Muscle layer of duodenum (tissue), 2 donors: ENCODE measurements around the gene FXYD4.

ENCODE experiments used
- H3K27ac ChIP-seq: one replicate; pipeline ENCODE4 v1.7.0; 2013; ENCODE audit warnings: mild to moderate bottlenecking, low read length
- H3K27me3 ChIP-seq: one replicate; pipeline ENCODE4 v1.7.0; 2013; ENCODE audit warnings: low read depth, mild to moderate bottlenecking, control low read depth, low read length
- H3K36me3 ChIP-seq, 2 donors: one replicate each; pipeline ENCODE4 v1.7.0; 2013; ENCODE audit warnings: low read length in 2 of 2, control low read depth in 1 of 2, mild to moderate bottlenecking in 1 of 2; ENCODE audit not compliant: insufficient read depth in 2 of 2, control insufficient read depth in 1 of 2
- H3K4me1 ChIP-seq, 2 donors: one replicate each; pipeline ENCODE4 v1.7.0; 2013; ENCODE audit warnings: low read length in 2 of 2, mild to moderate bottlenecking in 2 of 2, control low read depth in 1 of 2, moderate library complexity in 1 of 2; ENCODE audit not compliant: insufficient read depth in 2 of 2, control insufficient read depth in 1 of 2
- H3K4me3 ChIP-seq, 2 donors: one replicate each; pipeline ENCODE4 v1.7.0; 2013; ENCODE audit warnings: low read length in 2 of 2, low read depth in 1 of 2, mild to moderate bottlenecking in 1 of 2
- H3K9me3 ChIP-seq, 2 donors: one replicate each; pipeline ENCODE4 v1.7.0; 2013; ENCODE audit warnings: low read length in 2 of 2, control low read depth in 1 of 2, mild to moderate bottlenecking in 1 of 2; ENCODE audit not compliant: control insufficient read depth in 1 of 2
- donor health status: healthy.

The FXYD4 gene

GRCh38 chr10:43376828-43377423 is 5.5 kb downstream of the FXYD4 start:
- Histone ChIP-seq H3K27ac (no peak overlapping the region), H3K9me3 (no peaks in the 10 kb centered on the region), H3K27me3 (no peaks in the 10 kb centered on the region), H3K4me3 (no peak overlapping the region), H3K4me1 (no peaks in the 10 kb centered on the region), H3K36me3 (no peaks in the 10 kb centered on the region)

DNA sequence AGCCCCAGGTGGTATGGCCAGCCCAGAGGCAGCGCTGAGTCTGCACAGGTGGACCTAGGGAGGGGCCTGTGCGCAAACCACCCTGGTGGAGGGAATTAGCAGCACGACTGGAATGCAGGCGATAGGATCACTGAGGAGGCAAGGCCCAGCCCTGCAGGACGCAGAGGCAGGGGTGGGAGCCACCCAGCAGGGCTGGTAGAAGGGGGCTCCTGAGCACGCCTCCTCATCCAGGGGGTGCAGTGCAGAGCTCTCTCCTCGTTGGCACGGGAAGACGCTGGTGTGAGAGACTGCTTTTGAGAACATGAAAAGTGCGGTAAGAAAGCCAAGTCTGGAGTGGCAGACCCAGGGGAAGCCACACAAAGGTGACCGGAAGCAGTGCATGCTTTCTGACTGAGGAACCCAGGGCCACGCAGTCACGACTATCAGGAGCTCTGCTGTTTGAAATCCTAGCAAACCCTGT is 6.0 kb downstream of the FXYD4 start:
- Histone ChIP-seq H3K27me3 (no peaks in the 10 kb centered on the region), H3K9me3 (no peaks in the 10 kb centered on the region), H3K27ac (no peak overlapping the region), H3K36me3 (no peaks in the 10 kb centered on the region), H3K4me1 (no peaks in the 10 kb centered on the region), H3K4me3 (no peak overlapping the region)

- Histone ChIP-seq H3K27ac (no peak overlapping the region), H3K9me3 (no peaks in the 10 kb centered on the region), H3K36me3 (peaks cover 0 to 9% of the 10 kb centered on the region in 2 donors), H3K27me3 (no peaks in the 10 kb centered on the region), H3K4me3 (no peak overlapping the region), H3K4me1 (no peaks in the 10 kb centered on the region)
Measured at GRCh38 chr10:43380610-43381222, 9.3 kb downstream of the FXYD4 start.

GRCh38 chr10:43383204-43383971 is 12.0 kb downstream of the FXYD4 start:
- H3K4me3 ChIP-seq, result no peak overlapping the region
- H3K4me1 ChIP-seq, result no peaks in the 10 kb centered on the region
- no peaks in the 10 kb centered on the region for H3K27me3 ChIP-seq
- H3K27ac ChIP-seq, result no peak overlapping the region
- H3K36me3 ChIP-seq, result peaks cover 24 to 32% of the 10 kb centered on the region in 2 donors
- no peaks in the 10 kb centered on the region for H3K9me3 ChIP-seq

- Histone ChIP-seq H3K9me3 (no peaks in the 10 kb centered on the region), H3K27me3 (no peaks in the 10 kb centered on the region), H3K36me3 (peaks cover 33 to 41% of the 10 kb centered on the region in 2 donors), H3K4me3 (no peak overlapping the region), H3K4me1 (no peaks in the 10 kb centered on the region), H3K27ac (no peak overlapping the region)
Measured at GRCh38 chr10:43384252-43385221, 13.1 kb downstream of the FXYD4 start.

GRCh38 chr10:43385412-43386004 is 14.1 kb downstream of the FXYD4 start:
- Histone ChIP-seq H3K27me3 (no peaks in the 10 kb centered on the region), H3K9me3 (no peaks in the 10 kb centered on the region)

DNA sequence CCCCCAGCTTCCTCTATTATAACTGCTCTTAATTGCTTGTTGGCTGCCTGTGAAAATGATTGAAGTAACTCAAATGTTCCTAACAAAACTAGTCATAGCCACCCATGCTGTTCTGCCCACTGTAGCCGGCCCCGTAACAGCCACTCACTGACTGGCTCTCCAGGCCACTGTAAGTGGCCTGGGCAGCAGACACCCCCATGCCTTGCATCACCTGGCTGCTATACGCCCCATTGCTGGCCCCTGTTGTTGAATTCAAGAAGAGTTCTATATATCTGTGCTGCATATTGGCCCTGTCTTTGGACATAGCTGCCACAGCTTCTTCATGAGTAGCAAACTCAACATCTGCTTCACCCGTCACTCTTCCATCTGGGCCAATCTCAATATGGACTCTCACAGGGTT is 15.1 kb downstream of the FXYD4 start:
- H3K36me3 ChIP-seq, result peaks cover 47 to 61% of the 10 kb centered on the region in 2 donors
- peaks cover 0 to 15% of the 10 kb centered on the region in 2 donors for H3K4me1 ChIP-seq
- H3K4me3 ChIP-seq, result no peak overlapping the region
- no peaks in the 10 kb centered on the region for H3K9me3 ChIP-seq
- no peaks in the 10 kb centered on the region for H3K27me3 ChIP-seq
- H3K27ac ChIP-seq, result no peak overlapping the region

More at GRCh38 chr10:43385412-43386004, 14.1 kb downstream of the FXYD4 start:
- no peak overlapping the region for H3K4me3 ChIP-seq
- peaks cover 0 to 7% of the 10 kb centered on the region in 2 donors for H3K4me1 ChIP-seq
- H3K27ac ChIP-seq, result no peak overlapping the region
- peaks cover 43 to 50% of the 10 kb centered on the region in 2 donors for H3K36me3 ChIP-seq

DNA sequence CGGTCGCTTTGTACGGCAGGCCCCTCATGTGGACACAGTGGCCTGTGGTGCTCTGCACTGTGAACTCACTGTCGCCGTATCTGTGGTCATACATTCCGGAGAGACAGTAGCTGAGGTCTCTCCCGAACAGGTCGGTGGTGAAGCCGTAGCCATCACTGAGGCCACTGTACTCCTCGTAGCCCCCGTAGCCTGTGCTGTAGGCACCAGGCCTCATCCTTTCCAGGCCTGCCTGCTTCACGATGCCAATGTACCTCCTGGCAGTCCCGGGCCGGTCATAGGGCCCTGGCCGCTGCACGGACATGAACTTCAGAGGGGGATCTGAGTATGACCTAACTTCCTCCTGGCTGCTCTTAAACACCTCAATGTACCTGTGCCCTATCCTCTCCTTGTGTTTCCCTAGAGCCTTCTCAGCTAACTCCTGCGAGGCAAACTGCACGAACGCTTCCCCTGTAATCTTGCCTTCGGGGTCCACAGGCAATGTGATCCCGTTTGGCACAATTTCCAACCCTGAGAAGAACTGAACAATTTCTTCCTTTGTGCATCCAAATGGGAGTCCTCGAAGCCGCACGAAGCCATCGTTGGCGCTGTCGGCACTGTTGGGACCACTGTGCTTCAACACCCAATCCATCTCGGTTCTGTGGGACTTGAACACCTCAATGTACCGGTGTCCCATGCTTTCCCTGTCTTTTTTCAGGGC is 15.7 kb downstream of the FXYD4 start:
- Histone ChIP-seq H3K4me1 (peaks cover 0 to 15% of the 10 kb centered on the region in 2 donors), H3K27ac (no peak overlapping the region), H3K4me3 (no peak overlapping the region), H3K36me3 (peaks cover 50 to 65% of the 10 kb centered on the region in 2 donors), H3K27me3 (no peaks in the 10 kb centered on the region), H3K9me3 (no peaks in the 10 kb centered on the region)

GRCh38 chr10:43387678-43388032 is 16.2 kb downstream of the FXYD4 start:
- H3K4me1 ChIP-seq, result peaks cover 0 to 15% of the 10 kb centered on the region in 2 donors
- H3K4me3 ChIP-seq, result no peak overlapping the region
- H3K27ac ChIP-seq, result no peak overlapping the region
- H3K27me3 ChIP-seq, result no peaks in the 10 kb centered on the region
- H3K36me3 ChIP-seq, result peaks cover 54 to 71% of the 10 kb centered on the region in 2 donors
- H3K9me3 ChIP-seq, result no peaks in the 10 kb centered on the region

- no peaks in the 10 kb centered on the region for H3K9me3 ChIP-seq
- no peak overlapping the region for H3K4me3 ChIP-seq
- H3K36me3 ChIP-seq, result peaks cover 69 to 80% of the 10 kb centered on the region in 2 donors
- peaks cover 0 to 26% of the 10 kb centered on the region in 2 donors for H3K4me1 ChIP-seq
- H3K27ac ChIP-seq, result no peak overlapping the region
- H3K27me3 ChIP-seq, result no peaks in the 10 kb centered on the region
Measured at GRCh38 chr10:43389867-43390266, 18.4 kb downstream of the FXYD4 start.
